Glomerular endothelial cell (primary cell): Measurements from ENCODE around the gene DERA. TPM values are rescaled to one million over a fixed set of nuclear protein-coding genes. Genes with fewer than 3 reads are reported as not detected.
"Not testable (repeated sequence)": the region's sequence is repeated elsewhere in the genome, so short reads cannot be mapped to it uniquely, and the experiment has no call there.

Experiments
- DNase-seq: peaks from one replicate; pipeline ENCODE4 v3.0.0-alpha.2; 2011; ENCODE audit warnings: low read depth, low spot score; ENCODE audit errors: extremely low read depth
- total RNA-seq: library from RNA; depleted of rRNA; stranded (reverse); fragments of >200 nt; gene quantifications from 2 replicates; pipeline ENCODE4 v1.2.3, GENCODE V29; 2015

DERA gene
- 35.7 and 43.6 TPM in 2 replicates for total RNA-seq

DNA sequence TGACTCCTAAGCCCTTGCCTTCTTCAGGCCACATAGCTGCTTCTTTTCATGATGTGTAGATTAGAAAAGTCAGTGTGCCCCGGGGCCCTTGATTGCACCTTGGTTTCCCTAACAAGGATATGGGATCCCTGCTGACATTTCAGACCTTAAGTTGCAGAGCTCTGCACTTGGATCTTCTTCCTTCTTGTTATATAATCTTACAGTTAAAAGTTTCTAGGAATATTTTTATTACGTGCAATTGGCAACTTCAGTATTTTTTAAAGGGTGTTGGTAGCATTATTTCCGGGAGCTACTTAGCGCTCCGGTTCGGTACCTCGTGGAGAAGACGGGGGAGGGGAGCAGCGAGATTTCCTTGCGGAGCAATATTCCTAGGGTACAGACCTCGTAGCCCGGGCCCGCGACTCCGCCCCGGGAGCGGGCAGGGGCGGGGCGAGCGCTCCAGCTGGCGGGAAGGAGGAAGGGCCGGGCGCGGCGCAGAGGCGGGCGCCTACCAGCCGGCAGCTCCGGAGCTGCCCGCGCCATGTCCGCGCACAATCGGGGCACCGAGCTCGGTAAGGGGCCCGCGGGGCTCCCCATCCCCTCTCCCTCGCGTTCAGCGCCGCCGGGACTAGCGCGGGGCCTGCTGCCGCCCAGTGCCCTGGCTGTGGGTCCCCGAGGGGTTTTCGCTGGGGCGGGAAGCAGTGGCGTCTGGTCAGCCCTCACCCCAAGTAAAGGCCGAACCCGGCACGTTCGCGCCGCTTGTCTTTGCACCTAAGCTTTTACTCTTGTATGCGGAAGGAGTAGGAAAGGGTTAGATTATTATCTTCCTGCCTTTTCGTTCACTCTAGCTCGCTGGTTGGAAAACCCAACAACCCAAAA lies at the start of gene DERA:
Gene DERA, plus strand, starts transcription at position 469 of the 858 bp plus-strand sequence. Its CDS starts 52 bp downstream, at position 521.
- DNase-seq = no peak

GRCh38 chr12:15861404-15861803 lies 49.7 kb upstream of the DERA start:
- DNase-seq = no peak

DNA sequence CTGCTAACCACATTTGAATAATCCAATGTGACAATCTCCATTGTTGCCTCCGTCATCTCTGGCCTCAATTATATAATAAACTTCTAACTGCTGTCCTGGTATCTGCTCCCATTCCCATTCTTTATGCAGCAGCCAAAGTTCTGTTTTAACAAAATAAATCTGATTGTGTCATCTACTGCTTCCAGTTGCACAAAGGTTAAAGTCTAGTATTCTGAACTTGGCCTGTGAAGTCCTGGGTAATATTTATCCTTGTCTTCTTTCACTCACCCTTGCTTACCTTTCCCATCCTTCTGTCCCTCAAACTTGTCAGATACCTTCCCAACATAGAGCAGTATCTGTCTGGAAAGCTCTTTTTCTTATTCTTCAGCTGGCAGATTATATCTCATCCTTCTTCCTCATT lies 48.3 kb upstream of the DERA start:
- DNase-seq = no peak

DNA sequence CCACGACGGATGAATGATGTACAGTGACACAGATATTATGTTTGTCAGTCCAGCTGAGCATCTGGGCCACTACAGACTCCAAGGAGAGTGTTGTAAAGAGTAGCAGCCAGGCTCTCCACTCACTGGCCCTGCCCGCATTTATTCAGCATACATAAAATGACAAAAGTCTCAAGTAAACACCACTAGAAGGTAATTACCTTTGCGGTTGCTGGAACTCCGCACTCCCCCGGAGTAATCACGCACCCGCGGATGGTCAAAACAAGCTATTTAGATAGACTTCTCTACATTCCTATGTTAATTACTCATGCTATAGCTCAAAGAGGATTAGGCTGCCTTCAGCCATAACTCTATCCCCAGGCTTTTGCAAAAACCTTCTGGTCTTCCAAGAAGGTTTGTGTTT lies 47.8 kb upstream of the DERA start:
- DNase-seq = no peak

DNA sequence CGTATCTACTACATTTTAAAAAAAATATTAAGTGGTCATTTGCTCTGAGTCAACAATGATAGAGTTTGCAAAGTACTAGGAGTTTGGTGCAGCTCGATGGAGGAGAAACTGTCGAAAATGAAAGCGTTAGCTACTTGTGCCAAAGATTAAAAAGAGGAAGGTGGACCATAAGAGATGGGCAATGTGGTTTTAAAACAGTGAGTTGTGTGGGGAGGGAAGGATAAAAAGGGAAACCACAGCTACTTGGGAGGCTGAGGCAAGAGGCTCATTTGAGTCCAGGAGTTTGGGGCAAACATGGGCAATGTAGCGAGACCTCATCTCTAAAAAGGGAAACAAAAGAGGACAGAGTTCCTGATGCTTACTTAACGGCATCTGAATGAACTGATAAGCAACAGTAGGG lies 47.1 kb upstream of the DERA start:
- no peak for DNase-seq

DNA sequence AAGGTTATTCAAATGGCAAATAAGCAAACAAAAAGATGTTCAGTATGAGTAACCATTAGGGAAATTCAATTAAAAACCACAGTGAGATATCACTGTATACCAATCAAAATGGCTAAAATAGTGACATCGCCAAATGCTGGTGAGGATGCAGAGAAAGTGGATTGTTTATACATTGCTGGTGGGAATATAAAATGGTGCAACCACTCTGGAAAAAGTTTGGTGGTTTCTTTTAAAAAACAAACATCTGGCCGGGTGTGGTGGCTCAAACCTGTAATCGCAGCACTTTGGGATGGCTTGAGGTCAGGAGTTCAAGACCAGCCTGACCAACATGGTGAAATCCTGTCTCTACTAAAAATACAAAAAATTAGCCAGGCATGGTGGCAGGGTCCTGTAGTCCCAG lies 42.9 kb upstream of the DERA start:
- no peak for DNase-seq

GRCh38 chr12:15873556-15873955 lies 37.6 kb upstream of the DERA start:
- DNase-seq = no peak

DNA sequence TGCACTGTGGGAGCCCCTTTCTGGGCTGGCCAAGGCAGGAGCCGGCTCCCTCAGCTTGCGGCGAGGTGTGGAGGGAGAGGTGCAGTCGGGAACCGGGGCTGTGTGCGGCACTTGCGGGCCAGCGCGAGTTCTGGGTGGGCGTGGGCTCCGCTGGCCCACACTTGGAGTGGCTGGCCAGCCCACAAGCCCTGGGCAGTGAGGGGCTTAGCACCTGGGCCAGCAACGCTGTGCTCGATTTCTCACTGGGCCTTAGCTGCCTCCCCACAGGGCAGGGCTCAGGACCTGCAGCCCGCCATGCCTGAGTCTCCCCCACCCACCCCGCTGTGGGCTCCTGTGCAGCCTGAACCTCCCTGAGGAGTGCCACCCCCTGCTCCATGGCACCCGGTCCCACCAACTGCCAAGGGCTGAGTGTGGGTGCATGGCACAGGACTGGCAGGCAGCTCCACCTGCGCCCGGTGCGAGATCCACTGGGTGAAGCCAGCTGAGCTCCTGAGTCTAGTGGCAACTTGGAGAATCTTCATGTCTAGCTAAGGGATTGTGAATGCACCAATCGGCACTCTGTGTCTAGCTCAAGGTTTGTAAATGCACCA lies 36.5 kb upstream of the DERA start:
- not testable (repeated sequence) for DNase-seq

GRCh38 chr12:15875863-15876262 lies 35.3 kb upstream of the DERA start:
- no peak for DNase-seq

- no peak for DNase-seq
Observed at GRCh38 chr12:15879413-15879812, 31.7 kb upstream of the DERA start.

DNA sequence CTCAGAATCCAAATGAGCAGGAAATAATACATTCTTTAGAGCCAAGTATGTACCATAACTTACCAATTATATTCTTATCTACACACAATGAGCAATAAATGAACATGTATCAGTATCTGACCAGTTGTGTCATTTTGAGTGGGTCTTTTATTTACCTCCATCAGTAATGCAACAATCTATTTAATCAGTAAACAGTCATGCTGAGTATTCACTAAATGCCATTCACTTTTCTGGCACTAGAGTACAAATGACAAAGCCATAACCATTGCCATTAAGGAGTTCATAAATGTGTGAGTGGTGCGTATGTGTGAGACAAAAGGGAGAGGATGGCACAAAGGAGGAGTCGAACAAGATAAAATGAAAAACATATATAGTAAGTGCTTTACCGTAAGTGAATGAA lies 30.4 kb upstream of the DERA start:
- DNase-seq = no peak

- DNase-seq = peak; percentile 82
Observed at GRCh38 chr12:15882118-15882971, 28.8 kb upstream of the DERA start, which contains the start of gene STRAP. Gene STRAP (plus strand): TSS chr12:15882387. CDS start chr12:15882708, 321 bp downstream.

DNA sequence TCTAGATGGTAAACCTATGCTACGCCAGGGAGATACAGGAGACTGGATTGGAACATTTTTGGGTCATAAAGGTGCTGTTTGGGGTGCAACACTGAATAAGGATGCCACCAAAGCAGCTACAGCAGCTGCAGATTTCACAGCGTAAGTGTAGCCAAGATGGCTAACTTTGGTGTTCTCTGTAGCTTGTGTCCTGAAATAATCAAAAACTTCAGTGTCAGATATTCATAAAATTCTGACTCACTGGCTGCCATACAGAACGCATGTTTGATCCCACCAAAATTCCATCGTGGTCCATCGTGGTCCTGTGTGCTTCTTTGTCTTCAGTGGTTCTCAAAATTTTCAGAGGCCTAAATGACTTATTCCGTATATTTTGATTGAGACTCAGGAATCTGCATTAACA lies 27.6 kb upstream of the DERA start:
- DNase-seq = no peak

DNA sequence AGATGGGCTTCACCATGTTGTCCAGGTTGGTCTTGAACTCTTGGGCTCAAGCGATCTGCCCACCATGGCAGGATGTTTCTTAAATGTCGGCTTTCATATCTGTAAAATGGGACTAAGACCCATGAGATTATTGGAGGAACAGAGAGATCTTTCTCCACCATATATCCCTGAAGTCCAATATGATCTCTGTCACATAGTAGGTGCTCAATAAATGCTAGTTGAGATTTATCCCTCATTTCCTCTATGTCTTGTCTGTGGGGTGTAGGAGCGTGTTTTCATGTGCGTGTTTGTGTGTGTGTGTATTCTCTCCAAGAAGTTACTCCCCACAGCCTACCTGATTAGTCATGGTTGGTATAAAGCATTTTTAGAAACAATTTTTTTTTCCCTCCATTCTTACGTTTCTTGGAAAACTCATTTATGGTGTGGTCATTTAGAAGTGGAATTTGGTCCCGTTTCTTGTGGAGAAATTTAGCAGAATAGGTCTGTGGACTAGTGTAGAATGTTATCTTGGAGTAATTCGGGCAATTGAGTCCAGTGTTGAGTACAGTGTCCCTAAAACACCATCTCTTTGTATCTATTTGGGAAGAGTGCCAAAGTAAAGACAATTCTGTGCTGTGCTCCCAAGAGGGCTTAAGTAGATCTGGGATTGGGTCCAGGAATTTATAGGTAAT lies 24.6 kb upstream of the DERA start:
- DNase-seq = no peak

GRCh38 chr12:15887043-15887817 lies 23.9 kb upstream of the DERA start:
- no peak for DNase-seq

DNA sequence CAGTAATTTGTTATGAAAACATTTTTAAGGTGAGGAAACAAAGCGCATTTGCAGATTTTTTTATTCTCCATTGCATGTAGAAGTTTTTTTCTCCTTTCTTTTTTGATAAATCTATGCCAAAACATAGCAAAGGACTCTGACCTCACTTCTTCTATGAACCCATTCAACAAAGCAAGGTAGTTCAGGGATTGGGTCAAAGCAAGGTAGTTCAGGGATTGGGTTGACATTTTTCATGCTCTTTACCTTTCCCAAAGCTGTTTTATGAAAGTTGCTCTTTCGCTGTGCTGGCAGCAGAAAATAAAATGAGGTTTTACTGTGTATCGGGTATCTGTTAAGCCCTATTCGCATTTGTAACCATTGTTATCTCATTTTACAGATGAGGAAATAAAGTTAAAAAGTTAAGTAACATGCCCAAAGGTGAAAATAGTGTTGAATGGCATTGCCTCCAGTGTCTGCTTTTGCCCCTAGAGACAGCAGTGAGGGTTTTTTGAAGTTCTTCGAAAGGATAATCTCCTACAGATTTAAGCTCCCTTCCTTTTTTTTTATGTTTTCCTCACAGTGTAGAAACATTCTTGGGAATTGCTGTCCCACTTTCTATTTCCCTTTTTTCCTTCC lies 18.4 kb upstream of the DERA start:
- DNase-seq = no peak

- DNase-seq = no peak
Observed at GRCh38 chr12:15893260-15893659, 17.9 kb upstream of the DERA start.

- DNase-seq = no peak
Observed at GRCh38 chr12:15896867-15897266, 14.3 kb upstream of the DERA start.

DNA sequence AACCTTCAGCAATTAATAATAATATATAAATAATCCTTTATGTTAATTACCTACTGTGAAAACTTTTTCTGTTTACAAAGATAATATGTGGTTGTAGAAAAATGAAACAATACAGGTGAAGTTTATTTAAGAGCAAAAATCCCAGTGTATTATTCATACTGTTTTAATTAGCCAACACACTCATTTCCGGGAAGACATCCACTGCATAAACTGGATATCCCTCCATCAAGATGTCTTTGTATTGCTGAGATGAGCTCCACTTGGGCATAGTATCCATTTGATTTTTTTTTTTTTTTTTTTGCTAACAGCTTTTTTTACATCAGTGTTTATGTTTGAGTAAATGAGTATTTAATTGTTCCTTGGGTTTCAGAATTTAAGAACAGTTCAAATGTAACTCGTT lies 13.7 kb upstream of the DERA start:
- no peak for DNase-seq
